ENCODE data around the gene PHETA1. TPM values are rescaled to one million over a fixed set of nuclear protein-coding genes. Genes with fewer than 3 reads are reported as not detected.

PHETA1 gene
- total and polyA plus RNA-seq, 2 donors (not counting 3 experiments of a cell fraction or from before 2014, with no cell fraction given) = 10.6 to 20.0 TPM

DNA sequence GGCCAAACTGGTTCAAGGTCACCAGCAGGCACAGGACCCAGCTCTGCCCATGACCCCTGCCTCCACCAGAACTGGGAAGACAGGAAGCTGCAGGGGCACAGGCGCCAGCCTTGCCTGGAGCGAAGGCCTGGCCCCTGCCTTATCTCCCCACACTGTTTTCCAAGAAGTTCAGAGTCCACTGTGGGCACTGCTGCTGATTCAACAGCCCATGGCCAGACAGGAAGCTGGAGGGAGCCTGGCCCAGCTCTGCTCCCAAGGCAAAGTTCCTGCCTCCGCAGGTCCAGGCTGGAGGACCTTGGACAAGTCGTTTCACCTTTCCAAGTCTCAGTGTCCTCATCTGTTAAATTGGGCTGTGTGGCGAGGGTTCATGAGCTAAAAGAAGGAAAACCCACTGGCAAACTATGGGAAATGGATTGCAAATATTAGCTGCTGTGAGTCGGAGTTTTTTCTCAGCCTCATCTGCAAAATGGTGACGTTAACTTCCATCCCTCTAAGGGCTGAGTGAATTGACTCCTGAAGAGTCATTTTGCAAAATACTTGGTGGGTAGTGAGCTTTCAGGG, 1.2 kb downstream of the PHETA1 start:
- no peaks in the 10 kb centered on the region for H4K20me1 ChIP-seq (replicated peaks; ENCODE audit: control insufficient read depth, extremely low read depth, insufficient read depth, low read length)
- peak overlapping the region; percentile 97 for H3K4me2 ChIP-seq (ENCODE audit: insufficient read depth, low read length)
- peak; percentile 87 for FAIRE-seq
- no peaks in the 10 kb centered on the region for H3K9me1 ChIP-seq (replicated peaks; ENCODE audit: control insufficient read depth, extremely low read depth, insufficient read depth, low read length)
- intact Hi-C loops (cut with micrococcal nuclease) (loop anchor here (2.0 kb wide), 1 partner anchor 29 kb away; no protein-coding TSS in a partner anchor), dilution Hi-C loops (cut with MboI; ENCODE audit: extremely low pct_ligation_motif_present, low sequenced_read_pairs) (no loop called here)
- ChIA-PET CTCF (interaction anchor here (0.8 to 3.0 kb wide), 10 partner anchors 9 to 162 kb away, joined by 3 to 31 read pairs (median 4); no protein-coding TSS in a partner anchor), POLR2A (no interaction called here)
- peaks cover 28% of the 10 kb centered on the region for H3K4me1 ChIP-seq (ENCODE audit: control insufficient read depth, extremely low read depth, insufficient read depth, low read length)
- H3K36me3 ChIP-seq (ENCODE audit: control insufficient read depth in 2 of 2, extremely low read depth in 1 of 2, insufficient read depth in 2 of 2, low read length in 2 of 2) = peaks cover 2 to 8% of the 10 kb centered on the region in 2 experiments
- H2AFZ ChIP-seq (ENCODE audit: low read depth, low read length) = peak overlapping the region; percentile 75
- BruUV-seq (replicated peaks) = no TSS peak
- H3K9me3 ChIP-seq (replicated peaks; ENCODE audit: control insufficient read depth, insufficient read depth, low read length) = no peaks in the 10 kb centered on the region
- TF ChIP-seq POLR2AphosphoS5 (IDR thresholded peaks at IDR 0.05; ENCODE audit: insufficient read depth, low read depth, low read length) (peak; percentile 38), FOS (IDR thresholded peaks at IDR 0.05; ENCODE audit: borderline replicate concordance, insufficient read depth, low read length) (no peak), EZH2 (IDR thresholded peaks at IDR 0.05; ENCODE audit: borderline replicate concordance, low read depth, low read length, severe bottlenecking) (no peak)
- TF ChIP-seq, protein P1, sequence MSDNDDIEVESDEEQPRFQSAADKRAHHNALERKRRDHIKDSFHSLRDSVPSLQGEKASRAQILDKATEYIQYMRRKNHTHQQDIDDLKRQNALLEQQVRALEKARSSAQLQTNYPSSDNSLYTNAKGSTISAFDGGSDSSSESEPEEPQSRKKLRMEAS (IDR thresholded peaks at IDR 0.05; ENCODE audit: insufficient read depth, insufficient read length) = no peak
- peak overlapping the region; percentile 88 for H3K9ac ChIP-seq (replicated peaks; ENCODE audit: extremely low read depth, insufficient read depth, low read length)
- H3K27me3 ChIP-seq (ENCODE audit: control insufficient read depth in 2 of 2, insufficient read depth in 2 of 2, low read length in 2 of 2) = no peaks in the 10 kb centered on the region
- H3K79me2 ChIP-seq (ENCODE audit: control insufficient read depth, insufficient read depth, low read length) = peaks cover 11% of the 10 kb centered on the region
- DNase-seq (ENCODE audit: low read depth, low spot score) = peak; percentile 67
- H3K27ac ChIP-seq (ENCODE audit: insufficient read depth, low read depth, low read length) = peak overlapping the region; percentile 57
- H3K4me3 ChIP-seq (replicated peaks in 1 of 3; ENCODE audit: insufficient read depth in 1 of 3, low read depth in 1 of 3, low read length in 3 of 3) = peak overlapping the region; percentile 79 to 94 (median 87)

DNA sequence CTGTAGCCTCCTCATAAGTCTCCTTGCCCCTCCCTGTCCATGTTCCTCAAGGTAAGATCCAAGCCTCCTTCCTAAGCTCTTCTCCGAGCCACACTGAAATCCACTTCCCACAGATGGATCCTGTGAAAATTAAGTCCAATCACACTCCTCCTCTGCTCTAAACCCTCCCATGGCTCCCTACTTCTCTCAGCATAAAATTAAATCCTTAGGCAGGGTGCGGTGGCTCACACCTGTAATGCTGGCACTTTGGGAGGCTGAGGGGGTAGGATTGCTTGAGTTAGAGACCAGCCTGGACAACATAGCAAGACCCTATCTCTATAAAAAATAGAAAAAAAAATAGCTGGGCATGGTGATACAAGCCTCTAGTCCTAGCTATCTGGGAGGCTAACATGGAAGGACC, 2.3 kb downstream of the PHETA1 start:
- H3K4me2 ChIP-seq (ENCODE audit: insufficient read depth, low read length) = no peak overlapping the region
- H3K36me3 ChIP-seq (ENCODE audit: control insufficient read depth in 2 of 2, extremely low read depth in 1 of 2, insufficient read depth in 2 of 2, low read length in 2 of 2) = peaks cover 2 to 13% of the 10 kb centered on the region in 2 experiments
- H3K27ac ChIP-seq (ENCODE audit: insufficient read depth, low read depth, low read length) = no peak overlapping the region
- ChIA-PET POLR2A (no interaction called here), CTCF (interaction anchor here (0.7 to 1.7 kb wide), 5 partner anchors 14 to 85 kb away, joined by 3 to 6 read pairs (median 4); no protein-coding TSS in a partner anchor)
- no TSS peak for BruUV-seq (replicated peaks)
- no peak overlapping the region for H2AFZ ChIP-seq (ENCODE audit: low read depth, low read length)
- intact Hi-C loops (cut with micrococcal nuclease) = no loop called here
- peaks cover 11% of the 10 kb centered on the region for H3K79me2 ChIP-seq (ENCODE audit: control insufficient read depth, insufficient read depth, low read length)
- H3K9me1 ChIP-seq (replicated peaks; ENCODE audit: control insufficient read depth, extremely low read depth, insufficient read depth, low read length) = no peaks in the 10 kb centered on the region
- H3K4me3 ChIP-seq (replicated peaks in 1 of 3; ENCODE audit: insufficient read depth in 1 of 3, low read depth in 1 of 3, low read length in 3 of 3) = no peak overlapping the region
- H3K9me3 ChIP-seq (replicated peaks; ENCODE audit: control insufficient read depth, insufficient read depth, low read length) = no peaks in the 10 kb centered on the region
- no peaks in the 10 kb centered on the region for H4K20me1 ChIP-seq (replicated peaks; ENCODE audit: control insufficient read depth, extremely low read depth, insufficient read depth, low read length)
- H3K9ac ChIP-seq (replicated peaks; ENCODE audit: extremely low read depth, insufficient read depth, low read length) = no peak overlapping the region
- TF ChIP-seq, protein P2, sequence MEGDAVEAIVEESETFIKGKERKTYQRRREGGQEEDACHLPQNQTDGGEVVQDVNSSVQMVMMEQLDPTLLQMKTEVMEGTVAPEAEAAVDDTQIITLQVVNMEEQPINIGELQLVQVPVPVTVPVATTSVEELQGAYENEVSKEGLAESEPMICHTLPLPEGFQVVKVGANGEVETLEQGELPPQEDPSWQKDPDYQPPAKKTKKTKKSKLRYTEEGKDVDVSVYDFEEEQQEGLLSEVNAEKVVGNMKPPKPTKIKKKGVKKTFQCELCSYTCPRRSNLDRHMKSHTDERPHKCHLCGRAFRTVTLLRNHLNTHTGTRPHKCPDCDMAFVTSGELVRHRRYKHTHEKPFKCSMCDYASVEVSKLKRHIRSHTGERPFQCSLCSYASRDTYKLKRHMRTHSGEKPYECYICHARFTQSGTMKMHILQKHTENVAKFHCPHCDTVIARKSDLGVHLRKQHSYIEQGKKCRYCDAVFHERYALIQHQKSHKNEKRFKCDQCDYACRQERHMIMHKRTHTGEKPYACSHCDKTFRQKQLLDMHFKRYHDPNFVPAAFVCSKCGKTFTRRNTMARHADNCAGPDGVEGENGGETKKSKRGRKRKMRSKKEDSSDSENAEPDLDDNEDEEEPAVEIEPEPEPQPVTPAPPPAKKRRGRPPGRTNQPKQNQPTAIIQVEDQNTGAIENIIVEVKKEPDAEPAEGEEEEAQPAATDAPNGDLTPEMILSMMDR (IDR thresholded peaks at IDR 0.05; ENCODE audit: extremely low read depth in 1 of 2, insufficient read depth in 1 of 2, low read depth in 1 of 2, low read length in 2 of 2) = no peak
- TF ChIP-seq JUN (IDR thresholded peaks at IDR 0.05; ENCODE audit: borderline replicate concordance, insufficient read depth, insufficient read length, low read depth) (no peak), FOS (IDR thresholded peaks at IDR 0.05; ENCODE audit: borderline replicate concordance, insufficient read depth, low read length) (no peak), EZH2 (IDR thresholded peaks at IDR 0.05; ENCODE audit: borderline replicate concordance, low read depth, low read length, severe bottlenecking) (no peak), POLR2AphosphoS5 (IDR thresholded peaks at IDR 0.05; ENCODE audit: insufficient read depth, low read depth, low read length) (no peak), POLR2A (IDR thresholded peaks at IDR 0.05; ENCODE audit: low read depth, low read length) (no peak), MYC (IDR thresholded peaks at IDR 0.05; ENCODE audit: low read depth, low read length) (no peak), GATA2 (IDR thresholded peaks at IDR 0.05; ENCODE audit: insufficient read depth, insufficient read length, low read depth, low read length) (no peak)
- TF ChIP-seq, protein P1 (IDR thresholded peaks at IDR 0.05; ENCODE audit: insufficient read depth, insufficient read length) = no peak
- dilution Hi-C loops (cut with MboI; ENCODE audit: extremely low pct_ligation_motif_present, low sequenced_read_pairs) = no loop called here
- no peak for DNase-seq (ENCODE audit: low read depth, low spot score)
- H3K4me1 ChIP-seq (ENCODE audit: control insufficient read depth, extremely low read depth, insufficient read depth, low read length) = peaks cover 28% of the 10 kb centered on the region
- H3K27me3 ChIP-seq (ENCODE audit: control insufficient read depth in 2 of 2, insufficient read depth in 2 of 2, low read length in 2 of 2) = no peaks in the 10 kb centered on the region
- no peak for FAIRE-seq

All from endothelial cell of umbilical vein (primary cell).